WTC11 (cell line): ENCODE measurements around the gene MRPL51.

Experiments
- CREM ChIP-seq: sonication (generic); formaldehyde crosslinking; IDR thresholded peaks from 2 replicates; pipeline ENCODE4 v1.8.1; 2022; ENCODE audit warnings: mild to moderate bottlenecking, missing genetic modification reagents, moderate library complexity
- JUN ChIP-seq: sonication (generic); formaldehyde crosslinking; IDR thresholded peaks from 2 replicates; pipeline ENCODE4 v1.8.0; 2023; ENCODE audit warnings: mild to moderate bottlenecking, missing genetic modification reagents
- OVOL2 ChIP-seq: fragments of 250-450 bp; sonication (Bioruptor Pico); IDR thresholded peaks from 2 replicates; pipeline ENCODE4 v1.9.0; 2021; ENCODE audit warnings: mild to moderate bottlenecking, borderline replicate concordance
- TF ChIP-seq, protein P1 (sequence below): sonication (generic); formaldehyde crosslinking; IDR thresholded peaks from 2 replicates; pipeline ENCODE4 v1.8.0; 2022; ENCODE audit warnings: mild to moderate bottlenecking, missing genetic modification reagents
- TF ChIP-seq, protein P2 (sequence below): sonication (generic); formaldehyde crosslinking; IDR thresholded peaks from 2 replicates; pipeline ENCODE4 v1.8.0; 2022; ENCODE audit warnings: mild to moderate bottlenecking, missing genetic modification reagents
- TF ChIP-seq, protein P3 (sequence below): fragments of 200-600 bp; IDR thresholded peaks from 2 replicates; pipeline ENCODE4 v1.8.0; 2022; ENCODE audit warnings: antibody characterized with exemption

DNA sequence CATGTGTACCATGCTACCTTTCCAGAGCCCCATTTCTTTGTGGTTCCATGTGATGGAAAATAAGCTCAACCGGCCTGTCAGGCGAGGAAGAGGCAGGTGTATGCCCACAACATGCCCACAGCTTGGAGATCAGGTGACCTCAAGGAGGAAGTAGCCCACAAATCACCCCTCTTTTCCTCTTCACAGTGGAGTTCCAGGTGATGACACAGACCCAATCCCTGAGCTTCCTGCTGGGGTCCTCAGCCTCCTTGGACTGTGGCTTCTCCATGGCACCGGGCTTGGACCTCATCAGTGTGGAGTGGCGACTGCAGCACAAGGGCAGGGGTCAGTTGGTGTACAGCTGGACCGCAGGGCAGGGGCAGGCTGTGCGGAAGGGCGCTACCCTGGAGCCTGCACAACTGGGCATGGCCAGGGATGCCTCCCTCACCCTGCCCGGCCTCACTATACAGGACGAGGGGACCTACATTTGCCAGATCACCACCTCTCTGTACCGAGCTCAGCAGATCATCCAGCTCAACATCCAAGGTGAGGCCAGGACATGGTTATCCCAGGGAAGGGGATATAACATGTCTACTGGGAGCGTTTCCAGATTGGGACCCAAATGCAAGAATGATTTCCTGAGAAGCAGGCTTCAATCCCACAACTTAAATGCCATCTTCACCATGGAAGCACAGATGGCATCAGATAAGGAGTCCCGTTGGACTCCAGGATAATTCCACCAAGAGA lies 35.7 kb downstream of the MRPL51 start:
- TF ChIP-seq, protein P1, sequence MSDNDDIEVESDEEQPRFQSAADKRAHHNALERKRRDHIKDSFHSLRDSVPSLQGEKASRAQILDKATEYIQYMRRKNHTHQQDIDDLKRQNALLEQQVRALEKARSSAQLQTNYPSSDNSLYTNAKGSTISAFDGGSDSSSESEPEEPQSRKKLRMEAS (CRISPR knock-in tag): no peak
- no peak for TF ChIP-seq CREM (CRISPR knock-in tag)
- no peak for TF ChIP-seq JUN (CRISPR knock-in tag)
- TF ChIP-seq, protein P2, sequence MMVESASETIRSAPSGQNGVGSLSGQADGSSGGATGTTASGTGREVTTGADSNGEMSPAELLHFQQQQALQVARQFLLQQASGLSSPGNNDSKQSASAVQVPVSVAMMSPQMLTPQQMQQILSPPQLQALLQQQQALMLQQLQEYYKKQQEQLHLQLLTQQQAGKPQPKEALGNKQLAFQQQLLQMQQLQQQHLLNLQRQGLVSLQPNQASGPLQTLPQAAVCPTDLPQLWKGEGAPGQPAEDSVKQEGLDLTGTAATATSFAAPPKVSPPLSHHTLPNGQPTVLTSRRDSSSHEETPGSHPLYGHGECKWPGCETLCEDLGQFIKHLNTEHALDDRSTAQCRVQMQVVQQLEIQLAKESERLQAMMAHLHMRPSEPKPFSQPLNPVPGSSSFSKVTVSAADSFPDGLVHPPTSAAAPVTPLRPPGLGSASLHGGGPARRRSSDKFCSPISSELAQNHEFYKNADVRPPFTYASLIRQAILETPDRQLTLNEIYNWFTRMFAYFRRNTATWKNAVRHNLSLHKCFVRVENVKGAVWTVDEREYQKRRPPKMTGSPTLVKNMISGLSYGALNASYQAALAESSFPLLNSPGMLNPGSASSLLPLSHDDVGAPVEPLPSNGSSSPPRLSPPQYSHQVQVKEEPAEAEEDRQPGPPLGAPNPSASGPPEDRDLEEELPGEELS (CRISPR knock-in tag): no peak
- TF ChIP-seq OVOL2 (CRISPR knock-in tag): no peak
- TF ChIP-seq, protein P3, sequence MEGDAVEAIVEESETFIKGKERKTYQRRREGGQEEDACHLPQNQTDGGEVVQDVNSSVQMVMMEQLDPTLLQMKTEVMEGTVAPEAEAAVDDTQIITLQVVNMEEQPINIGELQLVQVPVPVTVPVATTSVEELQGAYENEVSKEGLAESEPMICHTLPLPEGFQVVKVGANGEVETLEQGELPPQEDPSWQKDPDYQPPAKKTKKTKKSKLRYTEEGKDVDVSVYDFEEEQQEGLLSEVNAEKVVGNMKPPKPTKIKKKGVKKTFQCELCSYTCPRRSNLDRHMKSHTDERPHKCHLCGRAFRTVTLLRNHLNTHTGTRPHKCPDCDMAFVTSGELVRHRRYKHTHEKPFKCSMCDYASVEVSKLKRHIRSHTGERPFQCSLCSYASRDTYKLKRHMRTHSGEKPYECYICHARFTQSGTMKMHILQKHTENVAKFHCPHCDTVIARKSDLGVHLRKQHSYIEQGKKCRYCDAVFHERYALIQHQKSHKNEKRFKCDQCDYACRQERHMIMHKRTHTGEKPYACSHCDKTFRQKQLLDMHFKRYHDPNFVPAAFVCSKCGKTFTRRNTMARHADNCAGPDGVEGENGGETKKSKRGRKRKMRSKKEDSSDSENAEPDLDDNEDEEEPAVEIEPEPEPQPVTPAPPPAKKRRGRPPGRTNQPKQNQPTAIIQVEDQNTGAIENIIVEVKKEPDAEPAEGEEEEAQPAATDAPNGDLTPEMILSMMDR: no peak
